HepG2 (cell line): ENCODE results near the gene AANAT. TPM values are rescaled to one million over a fixed set of nuclear protein-coding genes. Genes with fewer than 3 reads are reported as not detected.

Experiments
- AGO1 ChIP-seq: fragments of 200-400 bp; formaldehyde crosslinking; IDR thresholded peaks from 2 replicates; pipeline ENCODE4 v1.6.1; 2017; ENCODE audit warnings: mild to moderate bottlenecking, low read depth, low read length, moderate library complexity; ENCODE audit not compliant: poor library complexity, severe bottlenecking
- AGO2 ChIP-seq: fragments of 200-400 bp; formaldehyde crosslinking; optimal IDR thresholded peaks from 2 replicates; pipeline ENCODE3; 2017; ENCODE audit warnings: mild to moderate bottlenecking, low read depth, low read length, moderate library complexity
- AHR ChIP-seq: IDR thresholded peaks from 2 replicates; pipeline ENCODE4 v1.6.1; 2018; ENCODE audit warnings: missing genetic modification reagents, missing compliant biosample characterization
- FOSL2 ChIP-seq: sonication (generic); formaldehyde crosslinking; IDR thresholded peaks from 2 replicates; pipeline ENCODE4 v1.4.0; 2020; ENCODE audit warnings: missing genetic modification reagents
- FOXC1 ChIP-seq: sonication (generic); formaldehyde crosslinking; IDR thresholded peaks from 2 replicates; pipeline ENCODE4 v1.8.0; 2022; ENCODE audit warnings: mild to moderate bottlenecking, missing genetic modification reagents, borderline replicate concordance
- FOXJ3 ChIP-seq: sonication (generic); formaldehyde crosslinking; IDR thresholded peaks from 2 replicates; pipeline ENCODE4 v1.4.0; 2020; ENCODE audit warnings: missing genetic modification reagents, mild to moderate bottlenecking, borderline replicate concordance
- MAFF ChIP-seq: IDR thresholded peaks from 2 replicates; pipeline ENCODE4 v1.6.1; 2011; ENCODE audit warnings: low read depth, low read length, improper control_type of control experiment
- MAFK ChIP-seq, 2 experiments: IDR thresholded peaks in 1 of 2; conservative IDR thresholded peaks in 1 of 2; 2 replicates each; pipeline ENCODE4 v1.6.1; 2011; ENCODE audit warnings: improper control_type of control experiment in 2 of 2, low read length in 2 of 2
- MXD4 ChIP-seq: IDR thresholded peaks from 2 replicates; pipeline ENCODE4 v1.6.1; 2016; ENCODE audit warnings: mild to moderate bottlenecking, missing biosample characterization, missing genetic modification reagents
- NR2C2 ChIP-seq: sonication (generic); formaldehyde crosslinking; IDR thresholded peaks from 2 replicates; pipeline ENCODE4 v1.4.0; 2020; ENCODE audit warnings: missing genetic modification reagents, mild to moderate bottlenecking, moderate library complexity, borderline replicate concordance
- SALL1 ChIP-seq: sonication (generic); formaldehyde crosslinking; IDR thresholded peaks from 2 replicates; pipeline ENCODE4 v1.8.0; 2022; ENCODE audit warnings: mild to moderate bottlenecking, missing genetic modification reagents
- SAP130 ChIP-seq: IDR thresholded peaks from 2 replicates; pipeline ENCODE4 v1.6.1; 2016; ENCODE audit warnings: low read depth
- SOX6 ChIP-seq, 2 experiments: fragments of 450-650 bp in 1 of 2; sonication (generic) in 1 of 2; formaldehyde crosslinking in 1 of 2; IDR thresholded peaks; 2 replicates each; pipeline versions ENCODE4 v1.4.0 to v1.6.1; 2017 to 2020; ENCODE audit warnings: antibody characterized with exemption in 1 of 2, mild to moderate bottlenecking in 1 of 2, missing genetic modification reagents in 1 of 2
- XRCC5 ChIP-seq: fragments of 200-400 bp; formaldehyde crosslinking; optimal IDR thresholded peaks from 2 replicates; pipeline ENCODE3; 2017; ENCODE audit warnings: mild to moderate bottlenecking, low read length
- ZC3H4 ChIP-seq: sonication (generic); formaldehyde crosslinking; IDR thresholded peaks from 2 replicates; pipeline ENCODE4 v1.4.0; 2020; ENCODE audit warnings: missing genetic modification reagents, borderline replicate concordance
- ZNF263 ChIP-seq: sonication (generic); formaldehyde crosslinking; IDR thresholded peaks from 2 replicates; pipeline ENCODE4 v1.4.0; 2020; ENCODE audit warnings: missing genetic modification reagents
- ZNF331 ChIP-seq: sonication (generic); formaldehyde crosslinking; IDR thresholded peaks from 2 replicates; pipeline ENCODE4 v1.4.0; 2020; ENCODE audit warnings: missing genetic modification reagents
- ZNF569 ChIP-seq: sonication (generic); formaldehyde crosslinking; IDR thresholded peaks from 2 replicates; pipeline ENCODE4 v1.5.0; 2020; ENCODE audit warnings: mild to moderate bottlenecking, missing genetic modification reagents, moderate library complexity, borderline replicate concordance
- polyA plus RNA-seq, 8 experiments: library from polyadenylated mRNA; depleted of rRNA in 3 of 8; stranded (reverse) in 7 of 8; unstranded in 1 of 8; fragments of >200 nt; fragmentation: Illumina TruSeq in 4 of 8; extraction: Trizol in 4 of 8; gene quantifications; 2 replicates each; pipeline versions ENCODE4 v1.2.1 to v1.2.3, GENCODE V29; 2011 to 2016; ENCODE audit warnings: low read depth in 4 of 8, missing spikeins in 1 of 8, mixed read lengths in 1 of 8; ENCODE audit not compliant: insufficient read depth in 1 of 8
- total RNA-seq, 5 experiments: library from RNA; depleted of rRNA; stranded (reverse); fragments of >200 nt; fragmentation: Illumina TruSeq; extraction: Trizol; gene quantifications; 2 replicates each; pipeline ENCODE4 v1.2.3, GENCODE V29; 2016; ENCODE audit warnings: low read depth in 1 of 5
- TF ChIP-seq, protein P1 (sequence below): sonication (generic); formaldehyde crosslinking; IDR thresholded peaks from 2 replicates; pipeline ENCODE4 v1.4.0; 2020; ENCODE audit warnings: mild to moderate bottlenecking, missing genetic modification reagents
- TF ChIP-seq, protein P2 (sequence below): sonication (generic); formaldehyde crosslinking; IDR thresholded peaks from 2 replicates; pipeline ENCODE4 v1.5.1; 2020; ENCODE audit warnings: mild to moderate bottlenecking, missing genetic modification reagents, moderate library complexity
- TF ChIP-seq, protein P3 (sequence below): IDR thresholded peaks from 2 replicates; pipeline ENCODE4 v1.6.1; 2016; ENCODE audit warnings: mild to moderate bottlenecking

The AANAT gene
- total and polyA plus RNA-seq, 2 of the 13 experiments (the other 11 are each of a cell fraction or from before 2014, with no cell fraction given), result 0.07 TPM; not detected in 1

DNA sequence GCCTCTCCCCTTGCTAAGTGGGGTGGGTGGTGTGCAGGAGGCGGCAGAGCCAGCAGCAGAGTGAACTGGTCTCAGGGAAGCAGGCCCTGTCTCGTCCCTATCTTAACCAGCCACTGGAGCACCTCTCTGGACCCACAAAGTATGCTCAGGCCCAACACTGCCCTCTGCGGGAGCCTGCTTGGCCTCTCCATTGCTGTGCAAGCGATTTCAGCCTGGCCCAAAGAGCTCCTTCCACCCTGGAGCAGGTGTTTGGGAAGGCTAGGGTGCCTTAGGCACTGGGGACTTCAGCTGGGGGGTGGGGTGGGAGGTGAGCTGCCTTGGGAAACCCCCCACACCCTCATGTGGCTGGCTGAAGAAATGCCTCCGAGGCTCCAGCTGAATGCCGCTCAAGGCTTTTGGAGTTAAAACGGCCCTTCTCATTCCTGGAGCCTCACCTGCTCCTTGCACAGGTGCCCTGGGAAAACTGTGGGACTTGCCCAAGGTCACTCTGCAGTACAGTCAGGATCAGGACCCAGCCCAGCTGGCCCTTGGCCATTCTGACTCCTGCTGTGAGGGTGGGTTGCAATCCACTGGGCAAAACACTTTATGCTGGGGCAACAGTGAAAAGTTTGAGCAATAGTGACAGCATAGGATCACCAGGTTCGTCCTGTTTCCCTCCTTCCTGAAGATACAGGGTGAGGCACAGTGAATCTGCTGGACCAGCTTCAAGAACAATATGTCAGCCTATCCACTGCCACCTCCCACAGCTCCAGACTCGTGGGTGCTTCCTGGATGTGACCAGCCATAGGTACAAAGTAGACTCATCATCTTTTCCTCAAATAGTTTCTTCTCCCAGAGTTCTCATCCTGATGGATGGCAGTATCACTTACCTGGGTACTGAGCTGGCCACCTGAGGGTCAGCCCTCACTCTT lies 8.6 kb upstream of the AANAT start (continued):
- TF ChIP-seq, protein P1, sequence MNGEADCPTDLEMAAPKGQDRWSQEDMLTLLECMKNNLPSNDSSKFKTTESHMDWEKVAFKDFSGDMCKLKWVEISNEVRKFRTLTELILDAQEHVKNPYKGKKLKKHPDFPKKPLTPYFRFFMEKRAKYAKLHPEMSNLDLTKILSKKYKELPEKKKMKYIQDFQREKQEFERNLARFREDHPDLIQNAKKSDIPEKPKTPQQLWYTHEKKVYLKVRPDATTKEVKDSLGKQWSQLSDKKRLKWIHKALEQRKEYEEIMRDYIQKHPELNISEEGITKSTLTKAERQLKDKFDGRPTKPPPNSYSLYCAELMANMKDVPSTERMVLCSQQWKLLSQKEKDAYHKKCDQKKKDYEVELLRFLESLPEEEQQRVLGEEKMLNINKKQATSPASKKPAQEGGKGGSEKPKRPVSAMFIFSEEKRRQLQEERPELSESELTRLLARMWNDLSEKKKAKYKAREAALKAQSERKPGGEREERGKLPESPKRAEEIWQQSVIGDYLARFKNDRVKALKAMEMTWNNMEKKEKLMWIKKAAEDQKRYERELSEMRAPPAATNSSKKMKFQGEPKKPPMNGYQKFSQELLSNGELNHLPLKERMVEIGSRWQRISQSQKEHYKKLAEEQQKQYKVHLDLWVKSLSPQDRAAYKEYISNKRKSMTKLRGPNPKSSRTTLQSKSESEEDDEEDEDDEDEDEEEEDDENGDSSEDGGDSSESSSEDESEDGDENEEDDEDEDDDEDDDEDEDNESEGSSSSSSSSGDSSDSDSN, result peak; percentile 16; the same call in 1 of the 2 replicates
- no peak for TF ChIP-seq AGO1
- TF ChIP-seq ZNF569 (CRISPR knock-in tag), result no peak
- peak; percentile 40; the same call in 1 of the 2 replicates for TF ChIP-seq MAFF
- TF ChIP-seq, protein P2, sequence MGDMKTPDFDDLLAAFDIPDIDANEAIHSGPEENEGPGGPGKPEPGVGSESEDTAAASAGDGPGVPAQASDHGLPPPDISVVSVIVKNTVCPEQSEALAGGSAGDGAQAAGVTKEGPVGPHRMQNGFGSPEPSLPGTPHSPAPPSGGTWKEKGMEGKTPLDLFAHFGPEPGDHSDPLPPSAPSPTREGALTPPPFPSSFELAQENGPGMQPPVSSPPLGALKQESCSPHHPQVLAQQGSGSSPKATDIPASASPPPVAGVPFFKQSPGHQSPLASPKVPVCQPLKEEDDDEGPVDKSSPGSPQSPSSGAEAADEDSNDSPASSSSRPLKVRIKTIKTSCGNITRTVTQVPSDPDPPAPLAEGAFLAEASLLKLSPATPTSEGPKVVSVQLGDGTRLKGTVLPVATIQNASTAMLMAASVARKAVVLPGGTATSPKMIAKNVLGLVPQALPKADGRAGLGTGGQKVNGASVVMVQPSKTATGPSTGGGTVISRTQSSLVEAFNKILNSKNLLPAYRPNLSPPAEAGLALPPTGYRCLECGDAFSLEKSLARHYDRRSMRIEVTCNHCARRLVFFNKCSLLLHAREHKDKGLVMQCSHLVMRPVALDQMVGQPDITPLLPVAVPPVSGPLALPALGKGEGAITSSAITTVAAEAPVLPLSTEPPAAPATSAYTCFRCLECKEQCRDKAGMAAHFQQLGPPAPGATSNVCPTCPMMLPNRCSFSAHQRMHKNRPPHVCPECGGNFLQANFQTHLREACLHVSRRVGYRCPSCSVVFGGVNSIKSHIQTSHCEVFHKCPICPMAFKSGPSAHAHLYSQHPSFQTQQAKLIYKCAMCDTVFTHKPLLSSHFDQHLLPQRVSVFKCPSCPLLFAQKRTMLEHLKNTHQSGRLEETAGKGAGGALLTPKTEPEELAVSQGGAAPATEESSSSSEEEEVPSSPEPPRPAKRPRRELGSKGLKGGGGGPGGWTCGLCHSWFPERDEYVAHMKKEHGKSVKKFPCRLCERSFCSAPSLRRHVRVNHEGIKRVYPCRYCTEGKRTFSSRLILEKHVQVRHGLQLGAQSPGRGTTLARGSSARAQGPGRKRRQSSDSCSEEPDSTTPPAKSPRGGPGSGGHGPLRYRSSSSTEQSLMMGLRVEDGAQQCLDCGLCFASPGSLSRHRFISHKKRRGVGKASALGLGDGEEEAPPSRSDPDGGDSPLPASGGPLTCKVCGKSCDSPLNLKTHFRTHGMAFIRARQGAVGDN (CRISPR knock-in tag), result peak; percentile 48
- no peak for TF ChIP-seq AGO2
- TF ChIP-seq FOSL2, result peak; percentile 8; the same call in 1 of the 2 replicates
- peak; percentile 32 to 36; a peak in 2 of 4 replicates for TF ChIP-seq MAFK (conservative IDR thresholded peaks at IDR 0.05 in 1 of 2, IDR thresholded peaks at IDR 0.05 in 1 of 2; ENCODE audit: low read length in 2 of 2)
- peak; percentile 53 for TF ChIP-seq FOXC1 (CRISPR knock-in tag)
- peak; percentile 54; the same call in 1 of the 2 replicates for TF ChIP-seq SALL1
- peak; percentile 96 for TF ChIP-seq XRCC5
- peak; percentile 67 for TF ChIP-seq ZNF263 (CRISPR knock-in tag)
- no peak for TF ChIP-seq ZC3H4 (CRISPR knock-in tag)
- TF ChIP-seq SOX6 (IDR thresholded peaks at IDR 0.05), result no peak
- 0 out of 2 replicates have a peak, but pooled peaks have one; percentile 25 for TF ChIP-seq SOX6 (CRISPR knock-in tag; IDR thresholded peaks at IDR 0.05)
- peak; percentile 56; the same call in 1 of the 2 replicates for TF ChIP-seq AHR (CRISPR knock-in tag)
- TF ChIP-seq NR2C2, result no peak
- TF ChIP-seq SAP130 (CRISPR knock-in tag), result 0 out of 2 replicates have a peak, but pooled peaks have one; percentile 33
- TF ChIP-seq, protein P3, sequence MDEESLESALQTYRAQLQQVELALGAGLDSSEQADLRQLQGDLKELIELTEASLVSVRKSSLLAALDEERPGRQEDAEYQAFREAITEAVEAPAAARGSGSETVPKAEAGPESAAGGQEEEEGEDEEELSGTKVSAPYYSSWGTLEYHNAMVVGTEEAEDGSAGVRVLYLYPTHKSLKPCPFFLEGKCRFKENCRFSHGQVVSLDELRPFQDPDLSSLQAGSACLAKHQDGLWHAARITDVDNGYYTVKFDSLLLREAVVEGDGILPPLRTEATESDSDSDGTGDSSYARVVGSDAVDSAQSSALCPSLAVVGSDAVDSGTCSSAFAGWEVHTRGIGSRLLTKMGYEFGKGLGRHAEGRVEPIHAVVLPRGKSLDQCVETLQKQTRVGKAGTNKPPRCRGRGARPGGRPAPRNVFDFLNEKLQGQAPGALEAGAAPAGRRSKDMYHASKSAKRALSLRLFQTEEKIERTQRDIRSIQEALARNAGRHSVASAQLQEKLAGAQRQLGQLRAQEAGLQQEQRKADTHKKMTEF, result peak; percentile 21; the same call in 1 of the 2 replicates
- no peak for TF ChIP-seq MXD4 (CRISPR knock-in tag)
- TF ChIP-seq FOXJ3, result no peak
- 0 out of 2 replicates have a peak, but pooled peaks have one; percentile 56 for TF ChIP-seq ZNF331
